HEK293 (cell line): ENCODE results near the gene GNB1L.

Source experiments
- CTCF ChIA-PET: fragments of 350-600 bp; formaldehyde crosslinking; extraction: SDS; loops from one replicate; lab custom pipeline; 2021; ENCODE audit warnings: antibody characterized with exemption; lab: Yijun Ruan, JAX
- POLR2A ChIA-PET: fragments of 300-600 bp; formaldehyde crosslinking; extraction: SDS; loops from one replicate; lab custom pipeline; 2020; ENCODE audit warnings: antibody characterized with exemption, inconsistent platforms; lab: Yijun Ruan, JAX
- H3K27ac ChIP-seq: fragments of 200-500 bp; sonication (Bioruptor generic); 2 replicates; pipeline ENCODE4 v1.5.1; 2014; ENCODE audit warnings: low read depth, low read length, control low read depth, inconsistent platforms; ENCODE audit errors: extremely low read depth
- H3K36me3 ChIP-seq, 2 experiments: fragments of 200-500 bp in 1 of 2; sonication (Bioruptor generic) in 1 of 2; 1 replicate in 1 of 2; 2 replicates in 1 of 2; pipeline ENCODE4 v1.5.1; 2014 to 2017; ENCODE audit warnings: inconsistent platforms in 2 of 2, low read length in 2 of 2; ENCODE audit not compliant: control insufficient read depth in 2 of 2, insufficient read depth in 1 of 2
- H3K4me1 ChIP-seq: fragments of 200-500 bp; sonication (Bioruptor generic); 2 replicates; pipeline ENCODE4 v1.5.1; 2014; ENCODE audit warnings: mild to moderate bottlenecking, low read length, inconsistent platforms; ENCODE audit not compliant: control insufficient read depth, insufficient read depth
- H3K4me3 ChIP-seq: 2 replicates; pipeline ENCODE4 v1.5.1; 2011; ENCODE audit warnings: low read depth, mild to moderate bottlenecking, control low read depth, low read length, moderate library complexity
- H3K9me3 ChIP-seq: fragments of 200-500 bp; sonication (Bioruptor generic); 2 replicates; pipeline ENCODE4 v1.5.1; 2014; ENCODE audit warnings: low read depth, low read length, inconsistent platforms; ENCODE audit not compliant: control insufficient read depth, insufficient read depth
- HOXC10 ChIP-seq: sonication (generic); formaldehyde crosslinking; IDR thresholded peaks from 2 replicates; pipeline ENCODE4 v1.8.1; 2023; ENCODE audit warnings: mild to moderate bottlenecking, missing genetic modification reagents
- IKZF3 ChIP-seq: fragments of 450-650 bp; IDR thresholded peaks from 2 replicates; pipeline ENCODE4 v1.5.0; 2018; ENCODE audit warnings: missing biosample characterization, mild to moderate bottlenecking, missing genetic modification characterization, moderate library complexity
- KLF7 ChIP-seq: fragments of 450-650 bp; formaldehyde crosslinking; IDR thresholded peaks from 2 replicates; pipeline ENCODE4 v1.5.1; 2016; ENCODE audit warnings: missing biosample characterization, missing genetic modification characterization, borderline replicate concordance
- MZF1 ChIP-seq: fragments of 450-650 bp; formaldehyde crosslinking; IDR thresholded peaks from 2 replicates; pipeline ENCODE4 v1.5.1; 2017; ENCODE audit warnings: missing biosample characterization, missing genetic modification characterization, borderline replicate concordance
- PRDM10 ChIP-seq: fragments of 450-650 bp; formaldehyde crosslinking; IDR thresholded peaks from 2 replicates; pipeline ENCODE4 v1.5.1; 2016; ENCODE audit warnings: missing biosample characterization, missing genetic modification characterization
- TRIM28 ChIP-seq: IDR thresholded peaks from 2 replicates; pipeline ENCODE4 v1.6.1; 2011; ENCODE audit warnings: low read length, control low read depth, borderline replicate concordance
- ZBTB49 ChIP-seq: fragments of 450-650 bp; formaldehyde crosslinking; IDR thresholded peaks from 2 replicates; pipeline ENCODE4 v1.5.1; 2016; ENCODE audit warnings: missing biosample characterization, missing genetic modification characterization, low read depth
- ZFP69B ChIP-seq: fragments of 450-650 bp; formaldehyde crosslinking; IDR thresholded peaks from 2 replicates; pipeline ENCODE4 v1.5.1; 2016; ENCODE audit warnings: missing biosample characterization, missing genetic modification characterization
- ZNF140 ChIP-seq: fragments of 450-650 bp; formaldehyde crosslinking; IDR thresholded peaks from 2 replicates; pipeline ENCODE4 v1.5.1; 2016; ENCODE audit warnings: missing biosample characterization, missing genetic modification characterization
- ZNF155 ChIP-seq: fragments of 450-650 bp; formaldehyde crosslinking; IDR thresholded peaks from 2 replicates; pipeline ENCODE4 v1.5.1; 2016; ENCODE audit warnings: missing biosample characterization, missing genetic modification characterization
- ZNF19 ChIP-seq: fragments of 450-650 bp; formaldehyde crosslinking; IDR thresholded peaks from 2 replicates; pipeline ENCODE4; 2016; ENCODE audit warnings: missing biosample characterization, missing genetic modification characterization, low read depth
- ZNF223 ChIP-seq: fragments of 450-650 bp; formaldehyde crosslinking; IDR thresholded peaks from 2 replicates; pipeline ENCODE4 v1.5.1; 2016; ENCODE audit warnings: missing biosample characterization, missing genetic modification characterization
- ZNF311 ChIP-seq: fragments of 450-650 bp; formaldehyde crosslinking; IDR thresholded peaks from 2 replicates; pipeline ENCODE4 v1.5.1; 2017; ENCODE audit warnings: missing biosample characterization, missing genetic modification characterization, borderline replicate concordance
- ZNF341 ChIP-seq: fragments of 450-650 bp; formaldehyde crosslinking; IDR thresholded peaks from 2 replicates; pipeline ENCODE4; 2016; ENCODE audit warnings: low read depth, missing biosample characterization, missing genetic modification characterization
- ZNF37A ChIP-seq: fragments of 450-650 bp; IDR thresholded peaks from 2 replicates; pipeline ENCODE4 v1.5.1; 2018; ENCODE audit warnings: missing biosample characterization, missing genetic modification characterization
- ZNF426 ChIP-seq: fragments of 450-650 bp; formaldehyde crosslinking; IDR thresholded peaks from 2 replicates; pipeline ENCODE4 v1.5.1; 2017; ENCODE audit warnings: missing biosample characterization, missing genetic modification characterization, mild to moderate bottlenecking, inconsistent platforms, moderate library complexity
- ZNF473 ChIP-seq: fragments of 450-650 bp; formaldehyde crosslinking; IDR thresholded peaks from 2 replicates; pipeline ENCODE4 v1.5.1; 2017; ENCODE audit warnings: missing biosample characterization, missing genetic modification characterization
- ZNF510 ChIP-seq: fragments of 450-650 bp; formaldehyde crosslinking; IDR thresholded peaks from 2 replicates; pipeline ENCODE4 v1.5.1; 2018; ENCODE audit warnings: mild to moderate bottlenecking, missing genetic modification characterization, missing biosample characterization; ENCODE audit not compliant: insufficient replicate concordance
- ZNF529 ChIP-seq: fragments of 450-650 bp; formaldehyde crosslinking; IDR thresholded peaks from 2 replicates; pipeline ENCODE4 v1.5.1; 2017; ENCODE audit warnings: missing genetic modification characterization, missing biosample characterization; ENCODE audit not compliant: insufficient replicate concordance
- ZNF530 ChIP-seq: fragments of 450-650 bp; formaldehyde crosslinking; IDR thresholded peaks from 2 replicates; pipeline ENCODE4 v1.5.1; 2016; ENCODE audit warnings: low read depth, missing biosample characterization, missing genetic modification characterization
- ZNF561 ChIP-seq: fragments of 450-650 bp; IDR thresholded peaks from 2 replicates; pipeline ENCODE4 v1.5.1; 2018; ENCODE audit warnings: missing biosample characterization, missing genetic modification characterization, borderline replicate concordance
- ZNF585B ChIP-seq: fragments of 450-650 bp; formaldehyde crosslinking; IDR thresholded peaks from 2 replicates; pipeline ENCODE4 v1.5.1; 2016; ENCODE audit warnings: missing biosample characterization, missing genetic modification characterization
- ZNF596 ChIP-seq: fragments of 450-650 bp; IDR thresholded peaks from 2 replicates; pipeline ENCODE4 v1.5.0; 2018; ENCODE audit warnings: missing biosample characterization, mild to moderate bottlenecking, missing genetic modification characterization, moderate library complexity
- ZNF645 ChIP-seq: fragments of 450-650 bp; formaldehyde crosslinking; IDR thresholded peaks from 2 replicates; pipeline ENCODE4; 2016; ENCODE audit warnings: missing biosample characterization, missing genetic modification characterization
- ZNF76 ChIP-seq: fragments of 450-650 bp; formaldehyde crosslinking; IDR thresholded peaks from 2 replicates; pipeline ENCODE4; 2016; ENCODE audit warnings: low read depth, missing biosample characterization, missing genetic modification characterization, borderline replicate concordance
- ZNF785 ChIP-seq: fragments of 450-650 bp; formaldehyde crosslinking; IDR thresholded peaks from 2 replicates; pipeline ENCODE4 v1.5.1; 2016; ENCODE audit warnings: missing biosample characterization, missing genetic modification characterization
- ZNF791 ChIP-seq: fragments of 450-650 bp; formaldehyde crosslinking; IDR thresholded peaks from 2 replicates; pipeline ENCODE4 v1.5.1; 2016; ENCODE audit warnings: missing biosample characterization, missing genetic modification characterization

The GNB1L gene

GRCh38 chr22:19898831-19899567 is 44.3 kb upstream of the GNB1L start:
- no peaks in the 10 kb centered on the region for H3K9me3 ChIP-seq
- CTCF ChIA-PET: interaction anchor here (0.6 to 2.0 kb wide), 2 partner anchors 9 to 11 kb away, joined by 3 to 8 read pairs; no protein-coding TSS in a partner anchor
- peaks cover 0 to 20% of the 10 kb centered on the region in 2 experiments; a peak in 1 of 3 replicates for H3K36me3 ChIP-seq
- H3K27ac ChIP-seq: no peak overlapping the region
- H3K4me3 ChIP-seq: no peak overlapping the region
- POLR2A ChIA-PET: no interaction called here
- TF ChIP-seq ZNF19 (no peak), ZNF530 (tag by site-specific recombination) (no peak), ZNF791 (no peak), ZNF155 (no peak), PRDM10 (tag by site-specific recombination) (no peak), ZNF529 (no peak), ZNF311 (no peak), ZNF596 (tag by site-specific recombination) (no peak), IKZF3 (tag by site-specific recombination) (no peak), ZNF426 (tag by site-specific recombination) (no peak), ZNF473 (no peak), ZNF510 (tag by site-specific recombination) (no peak), ZFP69B (tag by site-specific recombination) (no peak)
- no peaks in the 10 kb centered on the region for H3K4me1 ChIP-seq

GRCh38 chr22:19898145-19898544 is 43.5 kb upstream of the GNB1L start:
- ChIA-PET POLR2A (no interaction called here), CTCF (interaction anchor here (0.6 to 2.0 kb wide), 3 partner anchors 12 to 76 kb away, joined by 3 to 8 read pairs (median 5); no protein-coding TSS in a partner anchor)
- no peaks in the 10 kb centered on the region for H3K4me1 ChIP-seq
- no peak overlapping the region for H3K27ac ChIP-seq
- no peaks in the 10 kb centered on the region for H3K9me3 ChIP-seq
- TF ChIP-seq ZNF473 (no peak), ZNF223 (tag by site-specific recombination) (no peak), ZNF341 (tag by site-specific recombination) (no peak), ZNF785 (no peak), KLF7 (no peak)
- TF ChIP-seq, all 188 proteins: peak for 0
- no peak overlapping the region for H3K4me3 ChIP-seq
- peaks cover 0 to 28% of the 10 kb centered on the region in 2 experiments; a peak in 1 of 3 replicates for H3K36me3 ChIP-seq

- peaks cover 0 to 28% of the 10 kb centered on the region in 2 experiments; a peak in 1 of 3 replicates for H3K36me3 ChIP-seq
- CTCF ChIA-PET: interaction anchor here (0.6 to 2.0 kb wide), 5 partner anchors 13 to 168 kb away, joined by 3 to 11 read pairs (median 5); no protein-coding TSS in a partner anchor
- H3K27ac ChIP-seq: no peak overlapping the region
- TF ChIP-seq ZNF645 (tag by site-specific recombination) (no peak), ZNF585B (tag by site-specific recombination) (no peak), MZF1 (no peak), ZBTB49 (no peak), ZNF140 (tag by site-specific recombination) (no peak), ZNF37A (tag by site-specific recombination) (no peak), ZNF76 (tag by site-specific recombination) (no peak), TRIM28 (no peak), HOXC10 (CRISPR knock-in tag) (no peak), ZNF561 (tag by site-specific recombination) (no peak)
Observed at GRCh38 chr22:19897726-19898125, 43.1 kb upstream of the GNB1L start.

More at GRCh38 chr22:19897726-19898125, 43.1 kb upstream of the GNB1L start:
- Histone ChIP-seq H3K4me3 (no peak overlapping the region), H3K4me1 (no peaks in the 10 kb centered on the region), H3K9me3 (no peaks in the 10 kb centered on the region)
- POLR2A ChIA-PET: no interaction called here
